GM18873 (cell line): Measurements from ENCODE around the gene DGUOK.
"Not testable (repeated sequence)": the region's sequence is repeated elsewhere in the genome, so short reads cannot be mapped to it uniquely, and the experiment has no call there.

Experiments used
- ATAC-seq: cut with Tn5 transposase; IDR thresholded peaks from one replicate; pipeline ENCODE4 v1.9.1; 2021; ENCODE audit warnings: mild to moderate bottlenecking, moderate library complexity, moderate number of reproducible peaks; ENCODE audit not compliant: unreplicated experiment, low FRiP score

DGUOK gene

GRCh38 chr2:73919596-73920228, 7.0 kb upstream of the DGUOK start:
- ATAC-seq: no peak

GRCh38 chr2:73920577-73921545, 5.8 kb upstream of the DGUOK start:
- ATAC-seq: no peak

GRCh38 chr2:73921581-73921980, 5.1 kb upstream of the DGUOK start:
- ATAC-seq: no peak

- no peak for ATAC-seq
These were observed 4.0 kb upstream of the DGUOK start for GRCh38 chr2:73922681-73923080.

- no peak for ATAC-seq
These were observed 1.5 kb upstream of the DGUOK start for GRCh38 chr2:73925033-73925704.

GRCh38 chr2:73925853-73926492, 707 bp upstream of the DGUOK start:
- ATAC-seq: no peak

- no peak for ATAC-seq
These were observed 664 bp downstream of the DGUOK start for GRCh38 chr2:73927344-73927743.

GRCh38 chr2:73928963-73929347, 2.3 kb downstream of the DGUOK start:
- no peak for ATAC-seq

GRCh38 chr2:73930386-73930785, 3.7 kb downstream of the DGUOK start:
- no peak for ATAC-seq

GRCh38 chr2:73931531-73932500, 5.1 kb downstream of the DGUOK start:
- ATAC-seq: no peak

GRCh38 chr2:73933194-73933593, 6.5 kb downstream of the DGUOK start:
- no peak for ATAC-seq

- no peak for ATAC-seq
These were observed 9.0 kb downstream of the DGUOK start for GRCh38 chr2:73935641-73936040.

- ATAC-seq: no peak
These were observed 10.6 kb downstream of the DGUOK start for GRCh38 chr2:73937103-73937885.

- ATAC-seq: no peak
These were observed 11.2 kb downstream of the DGUOK start for GRCh38 chr2:73937899-73938298.

- ATAC-seq: no peak
These were observed 12.2 kb downstream of the DGUOK start for GRCh38 chr2:73938718-73939352.

GRCh38 chr2:73939419-73939818, 12.7 kb downstream of the DGUOK start:
- no peak for ATAC-seq

- not testable (repeated sequence) for ATAC-seq
These were observed 13.4 kb downstream of the DGUOK start for GRCh38 chr2:73940066-73940465.

GRCh38 chr2:73942664-73943063, 16.0 kb downstream of the DGUOK start:
- ATAC-seq: no peak
